Natural killer cell treated with Interleukin-12 subunit alpha and Interleukin-12 subunit beta and Interleukin-15 and Interleukin-18, amount 100 ng/mL, for 72 hours (primary cell): ENCODE data around the gene MRAS. TPM values are rescaled to one million over a fixed set of nuclear protein-coding genes. Genes with fewer than 3 reads are reported as not detected.
A peak's percentile ranks its signal among the peaks of the same experiment; 100 is the strongest.

ENCODE experiments used
- ATAC-seq, 2 donors: fragments of 150-1000 bp; cut with Tn5 transposase in 1 of 2; sonication (Bioruptor Pico), chemical (Tn5 transposase) in 1 of 2; 2 replicates each; pipeline ENCODE4 v1.10.0; 2021
- DNase-seq: peaks from one replicate; pipeline ENCODE4 v3.0.0; 2022; ENCODE audit warnings: low spot score
- H3K27ac Mint-ChIP-seq, 2 donors: 1 replicate in 1 of 2; 2 replicates in 1 of 2; pipeline ENCODE4 v1.8.0; 2022; ENCODE audit warnings: mixed read lengths in 2 of 2, mild to moderate bottlenecking in 1 of 2, moderate library complexity in 1 of 2
- H3K27me3 Mint-ChIP-seq, 2 donors: 1 replicate in 1 of 2; 2 replicates in 1 of 2; pipeline ENCODE4 v1.8.0; 2022; ENCODE audit warnings: mixed read lengths in 2 of 2
- H3K36me3 Mint-ChIP-seq: one replicate; pipeline ENCODE4 v1.8.0; 2022; ENCODE audit warnings: mixed read lengths
- H3K4me1 Mint-ChIP-seq, 2 donors: 1 replicate in 1 of 2; 2 replicates in 1 of 2; pipeline ENCODE4 v1.8.0; 2022; ENCODE audit warnings: low read depth in 2 of 2, mixed read lengths in 2 of 2, mild to moderate bottlenecking in 1 of 2
- H3K4me3 Mint-ChIP-seq: one replicate; pipeline ENCODE4 v1.8.0; 2022; ENCODE audit warnings: mixed read lengths
- H3K9me3 Mint-ChIP-seq: 2 replicates; pipeline ENCODE4 v1.8.0; 2022; ENCODE audit warnings: mixed read lengths
- total RNA-seq, 2 donors: library from RNA; stranded (reverse); gene quantifications; one replicate each; pipeline ENCODE4 v1.2.3, GENCODE V29; 2022

Gene MRAS
- total RNA-seq, 2 donors from 2014 or later: 2.8 to 12.3 TPM

DNA sequence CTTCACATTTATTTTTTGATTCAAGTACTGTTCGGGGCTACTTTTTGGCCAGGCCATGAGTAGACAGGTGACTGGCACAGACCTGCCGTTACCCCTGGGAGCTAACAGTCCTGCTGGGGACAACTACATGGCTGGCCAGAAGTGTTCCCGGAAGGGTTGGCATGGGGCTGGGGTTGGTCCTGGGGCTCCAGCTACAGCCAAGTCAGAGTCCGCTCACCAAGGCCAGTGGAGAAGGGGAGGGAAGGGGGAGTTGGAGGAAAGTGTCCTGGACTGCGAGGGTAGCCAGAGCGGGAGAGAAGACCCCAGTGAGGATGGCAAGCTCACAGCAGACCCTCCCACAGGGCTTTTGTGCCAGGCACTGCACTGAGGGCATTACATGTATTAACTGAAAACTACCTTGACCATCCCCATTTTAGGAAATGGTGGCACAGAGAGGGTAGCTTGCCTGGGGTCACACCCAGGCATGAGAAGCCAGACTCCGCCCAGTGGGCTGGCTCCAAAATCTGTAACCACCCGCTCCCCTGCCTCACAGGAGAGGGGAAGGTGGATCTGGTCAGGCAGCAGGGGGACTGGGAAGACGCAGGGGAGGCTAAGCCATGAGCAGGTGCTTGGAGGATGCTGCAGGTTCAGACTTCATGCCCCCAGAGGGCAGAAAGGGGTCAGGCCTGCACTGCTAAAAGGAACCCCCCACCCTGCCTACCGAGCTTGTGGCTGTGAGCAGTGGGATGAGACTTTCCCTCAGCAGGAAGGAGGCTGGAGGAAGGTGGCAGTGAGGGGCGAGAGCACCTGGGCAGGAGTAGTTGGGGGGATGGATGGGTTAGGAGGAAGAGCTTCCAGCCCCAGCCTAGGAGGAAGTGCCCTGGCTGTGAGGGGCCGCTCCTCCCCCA, 47.7 kb downstream of the MRAS start:
- no peak for DNase-seq
- no peaks in the 10 kb centered on the region for H3K36me3 Mint-ChIP-seq
- no peak overlapping the region for H3K4me3 Mint-ChIP-seq
- H3K27me3 Mint-ChIP-seq: peaks cover 2 to 23% of the 10 kb centered on the region in 2 donors
- ATAC-seq: peak in 1 of 2 donors; percentile 27
- no peak overlapping the region for H3K27ac Mint-ChIP-seq
- H3K4me1 Mint-ChIP-seq: no peaks in the 10 kb centered on the region
- H3K9me3 Mint-ChIP-seq: no peaks in the 10 kb centered on the region

DNA sequence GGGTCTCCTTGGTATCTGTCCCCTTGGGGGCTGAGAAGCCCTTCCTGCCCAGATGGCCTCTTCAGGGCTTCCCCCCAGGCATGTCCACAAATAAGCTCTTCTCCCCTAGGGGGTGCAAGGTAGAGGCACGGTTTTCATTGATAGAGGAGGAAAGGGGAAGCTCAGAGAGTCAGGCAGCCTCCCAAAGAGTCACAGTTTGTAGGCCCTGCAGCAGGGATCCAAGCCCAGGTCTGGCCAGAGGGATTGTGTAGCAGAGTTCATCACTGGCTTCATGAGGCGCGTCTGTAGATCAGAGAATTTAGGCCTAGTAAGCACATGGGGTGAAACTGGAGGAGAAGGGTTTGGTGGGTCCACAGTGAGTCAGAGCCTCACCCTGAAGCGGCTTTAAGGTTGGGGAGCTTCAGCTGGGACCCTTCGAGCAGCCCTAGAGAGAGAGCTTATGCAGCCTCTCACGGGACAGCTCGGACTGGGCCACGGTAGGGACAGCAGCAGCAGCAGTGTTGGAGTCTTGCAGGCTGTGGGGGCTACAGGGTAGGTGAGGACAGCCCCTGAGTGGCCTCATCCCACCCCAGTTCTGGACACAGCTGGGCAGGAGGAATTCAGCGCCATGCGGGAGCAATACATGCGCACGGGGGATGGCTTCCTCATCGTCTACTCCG, 48.5 kb downstream of the MRAS start:
- Mint-ChIP-seq H3K36me3 (no peaks in the 10 kb centered on the region), H3K27me3 (peaks cover 2 to 30% of the 10 kb centered on the region in 2 donors), H3K27ac (no peak overlapping the region), H3K4me1 (no peaks in the 10 kb centered on the region), H3K9me3 (no peaks in the 10 kb centered on the region), H3K4me3 (no peak overlapping the region)
- ATAC-seq (no peak), DNase-seq (no peak)

- H3K4me1 Mint-ChIP-seq: no peaks in the 10 kb centered on the region
- H3K36me3 Mint-ChIP-seq: no peaks in the 10 kb centered on the region
- H3K9me3 Mint-ChIP-seq: no peaks in the 10 kb centered on the region
- H3K27me3 Mint-ChIP-seq: peaks cover 0 to 24% of the 10 kb centered on the region in 2 donors
- H3K4me3 Mint-ChIP-seq: no peak overlapping the region
- no peak overlapping the region for H3K27ac Mint-ChIP-seq
- ATAC-seq (no peak), DNase-seq (no peak)
Measured at GRCh38 chr3:138397983-138398382, 49.6 kb downstream of the MRAS start.

DNA sequence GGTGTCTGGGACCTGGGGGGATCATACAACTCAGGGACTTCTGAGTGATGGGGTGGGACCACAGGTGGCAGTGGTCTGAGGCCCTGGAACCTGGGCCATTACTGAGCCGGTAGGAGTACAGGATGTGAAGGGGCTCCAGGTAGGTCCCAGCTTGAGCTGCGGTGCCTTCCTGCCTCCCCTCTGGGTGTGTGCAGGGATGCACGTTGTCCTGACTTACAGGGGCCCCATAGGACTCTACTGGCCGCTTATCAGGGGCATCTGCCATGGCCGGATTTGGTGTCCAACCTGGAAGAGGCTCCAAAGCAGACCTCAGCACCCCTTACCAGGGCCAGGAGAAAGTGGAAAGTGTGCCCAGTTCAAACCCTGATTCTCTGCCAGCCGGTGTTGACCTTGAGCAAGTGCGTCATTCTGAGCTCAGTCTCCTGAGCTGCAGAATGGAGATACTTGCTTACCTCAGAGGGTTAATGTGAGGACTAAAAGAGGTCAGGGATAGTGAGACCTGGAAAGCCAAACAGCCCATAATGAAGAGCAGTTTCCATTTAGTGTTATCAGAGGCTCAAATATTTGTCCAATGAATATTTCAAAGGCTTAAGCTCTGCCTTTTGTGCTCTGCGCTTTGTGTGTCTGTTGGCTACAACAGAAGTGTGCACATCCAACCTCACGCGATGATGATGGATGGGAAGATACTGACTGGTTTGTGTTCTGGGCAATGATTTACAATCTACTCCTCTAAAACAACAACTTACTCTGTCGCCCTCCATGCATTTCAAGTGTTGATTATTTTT, 50.6 kb downstream of the MRAS start:
- H3K4me3 Mint-ChIP-seq: no peak overlapping the region
- DNase-seq (no peak), ATAC-seq (peak in 1 of 2 donors; percentile 43)
- H3K4me1 Mint-ChIP-seq: no peaks in the 10 kb centered on the region
- no peaks in the 10 kb centered on the region for H3K36me3 Mint-ChIP-seq
- peaks cover 0 to 21% of the 10 kb centered on the region in 2 donors for H3K27me3 Mint-ChIP-seq
- H3K27ac Mint-ChIP-seq: no peak overlapping the region
- H3K9me3 Mint-ChIP-seq: no peaks in the 10 kb centered on the region

- no peak overlapping the region for H3K4me3 Mint-ChIP-seq
- DNase-seq: no peak
- ATAC-seq: no peak
- H3K4me1 Mint-ChIP-seq: no peaks in the 10 kb centered on the region
- no peaks in the 10 kb centered on the region for H3K36me3 Mint-ChIP-seq
- H3K27me3 Mint-ChIP-seq: peaks cover under 1 to 21% of the 10 kb centered on the region in 2 donors
- no peaks in the 10 kb centered on the region for H3K9me3 Mint-ChIP-seq
- no peak overlapping the region for H3K27ac Mint-ChIP-seq
Measured at GRCh38 chr3:138399766-138400165, 51.4 kb downstream of the MRAS start.

DNA sequence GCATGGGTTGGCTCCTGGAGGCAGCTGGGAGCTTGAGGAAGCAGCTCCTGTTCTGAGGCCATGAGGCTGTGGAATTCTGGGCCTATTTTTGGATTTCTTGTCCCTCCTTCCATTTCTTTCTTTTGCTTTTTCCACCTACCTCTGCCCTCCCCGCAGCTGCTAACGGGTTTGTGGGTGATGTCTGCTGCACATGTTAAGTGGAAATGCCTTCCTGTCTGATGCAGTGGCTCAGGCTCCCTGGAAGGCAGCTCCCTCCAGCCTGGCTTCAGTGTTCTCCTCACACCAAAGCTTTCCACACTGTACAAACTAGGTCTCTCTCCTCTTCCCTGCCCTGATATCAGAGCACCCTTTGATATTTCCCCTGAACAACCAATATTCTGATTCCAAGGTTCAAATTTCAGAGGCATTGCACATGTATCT, 52.3 kb downstream of the MRAS start:
- Mint-ChIP-seq H3K9me3 (no peaks in the 10 kb centered on the region), H3K4me3 (no peak overlapping the region), H3K27ac (no peak overlapping the region), H3K27me3 (peaks cover 3 to 15% of the 10 kb centered on the region in 2 donors), H3K36me3 (no peaks in the 10 kb centered on the region), H3K4me1 (no peaks in the 10 kb centered on the region)
- no peak for DNase-seq
- no peak for ATAC-seq

DNA sequence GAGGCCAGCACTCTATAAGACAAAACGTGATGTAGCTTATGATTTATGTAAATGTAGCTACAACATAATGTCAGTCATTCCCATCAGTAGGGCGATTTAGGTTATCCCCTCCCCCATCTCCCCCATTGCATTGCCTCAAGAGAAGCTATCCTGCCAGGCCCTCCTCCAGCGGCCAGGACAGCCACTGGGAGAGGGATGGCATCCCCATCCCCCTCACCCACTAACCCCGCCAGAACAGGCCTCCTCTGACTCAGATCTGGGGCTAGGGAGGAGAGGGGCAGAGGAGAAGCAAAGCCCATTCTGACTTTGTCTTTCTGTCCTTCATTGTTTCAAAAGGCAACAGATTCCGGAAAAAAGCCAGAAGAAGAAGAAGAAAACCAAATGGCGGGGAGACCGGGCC, 53.5 kb downstream of the MRAS start:
- no peak overlapping the region for H3K27ac Mint-ChIP-seq
- no peak for ATAC-seq
- no peaks in the 10 kb centered on the region for H3K36me3 Mint-ChIP-seq
- H3K4me3 Mint-ChIP-seq: no peak overlapping the region
- peaks cover 3 to 20% of the 10 kb centered on the region in 2 donors for H3K27me3 Mint-ChIP-seq
- no peaks in the 10 kb centered on the region for H3K9me3 Mint-ChIP-seq
- H3K4me1 Mint-ChIP-seq: no peaks in the 10 kb centered on the region
- DNase-seq: no peak

DNA sequence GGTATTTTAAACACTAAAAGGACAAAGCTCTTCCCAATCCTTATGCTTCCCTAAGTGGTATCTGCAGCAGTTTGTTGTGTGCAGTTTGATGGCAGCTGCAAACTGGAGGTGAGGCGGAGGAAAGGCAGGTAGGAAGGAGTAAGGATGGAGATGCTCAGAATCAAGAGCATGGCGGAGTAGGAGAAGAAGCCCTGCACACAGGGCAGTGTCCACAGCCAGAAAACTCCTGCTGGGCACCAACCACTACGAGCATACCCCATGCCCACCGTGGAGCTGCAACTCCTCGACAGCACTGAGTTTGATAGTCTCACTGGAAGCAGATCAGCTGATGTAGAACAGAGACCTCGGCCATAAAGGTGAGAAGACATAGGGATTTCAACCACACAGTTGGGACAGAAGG, 55.7 kb downstream of the MRAS start:
- H3K27me3 Mint-ChIP-seq: peaks cover 12 to 35% of the 10 kb centered on the region in 2 donors
- H3K27ac Mint-ChIP-seq: no peak overlapping the region
- H3K4me3 Mint-ChIP-seq: no peak overlapping the region
- H3K36me3 Mint-ChIP-seq: no peaks in the 10 kb centered on the region
- peak in 1 of 2 donors; percentile 22 for ATAC-seq
- H3K9me3 Mint-ChIP-seq: no peaks in the 10 kb centered on the region
- no peaks in the 10 kb centered on the region for H3K4me1 Mint-ChIP-seq
- DNase-seq: no peak

DNA sequence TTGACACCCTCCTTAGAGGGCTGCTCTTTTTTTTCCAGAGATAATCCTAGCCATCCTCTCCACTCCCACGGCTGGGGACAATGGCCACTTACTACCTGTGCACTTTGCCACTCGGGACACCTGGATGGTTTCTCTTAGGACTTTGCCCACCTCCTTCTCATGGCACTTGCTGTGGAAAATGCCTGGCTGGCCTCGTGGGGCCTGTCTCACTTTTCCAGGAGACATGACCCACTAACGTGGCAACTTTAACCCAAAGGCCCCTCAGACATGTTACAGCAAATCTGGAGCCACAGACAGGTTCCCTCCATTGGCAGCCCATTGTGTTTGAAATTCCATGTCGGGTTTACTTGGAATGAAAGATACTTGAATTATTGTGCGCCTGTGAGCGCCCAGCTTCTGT, 56.6 kb downstream of the MRAS start:
- Mint-ChIP-seq H3K4me1 (no peaks in the 10 kb centered on the region), H3K9me3 (no peaks in the 10 kb centered on the region), H3K36me3 (no peaks in the 10 kb centered on the region), H3K27ac (no peak overlapping the region), H3K4me3 (no peak overlapping the region), H3K27me3 (peaks cover 12 to 35% of the 10 kb centered on the region in 2 donors)
- DNase-seq (no peak), ATAC-seq (no peak)

GRCh38 chr3:138405486-138405885, 57.1 kb downstream of the MRAS start:
- Mint-ChIP-seq H3K36me3 (no peaks in the 10 kb centered on the region), H3K27ac (no peak overlapping the region)

DNA sequence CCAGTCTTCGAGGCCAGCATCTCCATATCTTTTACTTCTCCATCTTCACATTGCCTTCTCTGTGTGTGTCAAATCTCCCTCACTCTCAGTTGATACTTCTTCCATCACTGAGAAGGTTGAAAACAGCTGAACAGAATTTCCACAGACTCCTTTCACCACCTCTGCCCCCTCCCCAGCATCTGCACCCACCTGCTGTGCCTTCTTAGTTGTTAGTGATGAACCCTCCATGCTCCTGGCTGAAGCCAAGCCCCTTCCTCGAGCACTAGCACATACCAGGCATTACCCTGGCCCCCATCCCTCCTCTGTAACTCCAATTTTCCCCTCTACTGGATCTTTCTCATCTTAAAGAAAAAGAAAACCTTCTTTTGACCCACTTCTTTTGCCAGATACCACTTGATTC, 58.2 kb downstream of the MRAS start:
- H3K9me3 Mint-ChIP-seq: no peaks in the 10 kb centered on the region
- H3K27ac Mint-ChIP-seq: no peak overlapping the region
- no peak for ATAC-seq
- no peak for DNase-seq
- H3K36me3 Mint-ChIP-seq: no peaks in the 10 kb centered on the region
- H3K4me3 Mint-ChIP-seq: no peak overlapping the region
- H3K27me3 Mint-ChIP-seq: peaks cover 12 to 24% of the 10 kb centered on the region in 2 donors
- peaks cover 6% of the 10 kb centered on the region in 2 donors for H3K4me1 Mint-ChIP-seq

More at GRCh38 chr3:138405486-138405885, 57.1 kb downstream of the MRAS start:
- ATAC-seq (no peak), DNase-seq (no peak)
- Mint-ChIP-seq H3K27me3 (peaks cover 12 to 35% of the 10 kb centered on the region in 2 donors), H3K4me1 (peaks cover under 1 to 2% of the 10 kb centered on the region in 2 donors), H3K4me3 (no peak overlapping the region), H3K9me3 (no peaks in the 10 kb centered on the region)

DNA sequence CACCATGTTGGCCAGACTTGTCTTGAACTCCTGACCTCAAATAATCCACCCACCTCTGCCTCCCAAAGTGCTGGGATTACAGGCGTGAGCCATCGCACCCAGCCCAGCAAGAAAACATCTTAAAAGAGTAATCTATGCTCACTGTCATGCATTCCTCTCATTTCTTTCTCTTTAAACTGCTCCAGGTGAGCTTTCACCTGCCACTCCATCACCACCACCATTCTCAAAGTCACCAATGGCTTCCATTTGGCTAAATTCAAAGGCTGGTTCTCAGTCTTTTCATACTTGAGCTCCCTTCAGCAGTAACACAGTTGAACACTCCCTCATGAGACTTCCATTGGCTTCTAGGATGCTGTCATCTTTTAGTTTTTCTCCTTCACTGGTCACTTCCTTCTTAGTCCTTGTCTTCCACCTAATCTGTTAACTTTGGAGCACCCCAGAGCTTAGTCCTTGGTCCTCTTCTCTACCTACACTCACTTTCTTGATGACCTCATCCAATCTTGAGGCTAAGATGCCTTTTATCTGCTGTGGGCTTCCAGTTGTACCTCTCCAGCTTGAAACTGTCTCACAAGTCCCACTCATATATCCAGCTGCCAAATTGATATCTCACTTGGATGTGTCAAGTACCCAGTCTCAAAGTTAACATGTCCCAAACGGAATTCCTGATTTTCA, 59.0 kb downstream of the MRAS start:
- Mint-ChIP-seq H3K9me3 (no peaks in the 10 kb centered on the region), H3K4me1 (peaks cover 6% of the 10 kb centered on the region in 2 donors), H3K27ac (no peak overlapping the region), H3K36me3 (no peaks in the 10 kb centered on the region), H3K4me3 (no peak overlapping the region), H3K27me3 (peaks cover 15 to 22% of the 10 kb centered on the region in 2 donors)
- no peak for ATAC-seq
- DNase-seq: no peak
